LHCN-M2 (cell line): ENCODE data around the gene FZD7. TPM values are rescaled to one million over a fixed set of nuclear protein-coding genes. Genes with fewer than 3 reads are reported as not detected.

Experiments used
- DNase-seq: peaks from one replicate; pipeline ENCODE4 v3.0.0-alpha.2; 2012; ENCODE audit warnings: low read depth
- total RNA-seq: library from RNA; depleted of rRNA; stranded (reverse); fragments of >200 nt; gene quantifications from 2 replicates; pipeline ENCODE4 v1.2.3, GENCODE V29; 2014; rRNA removed

Gene FZD7
- total RNA-seq, 1 experiment from 2014 or later: 14.5 TPM

- DNase-seq: no peak
These were observed 33.2 kb downstream of the FZD7 start for GRCh38 chr2:202066875-202067274.

GRCh38 chr2:202067589-202067988, 33.9 kb downstream of the FZD7 start:
- DNase-seq: no peak

- no peak for DNase-seq
These were observed 35.8 kb downstream of the FZD7 start for GRCh38 chr2:202069170-202070067.

- no peak for DNase-seq
These were observed 37.5 kb downstream of the FZD7 start for GRCh38 chr2:202071107-202071506.

- no peak for DNase-seq
These were observed 38.6 kb downstream of the FZD7 start for GRCh38 chr2:202072226-202072625.

- DNase-seq: no peak
These were observed 39.2 kb downstream of the FZD7 start, which contains the start of gene KIAA2012 for GRCh38 chr2:202072737-202073401. TSS of gene KIAA2012 (plus strand) at chr2:202073255. CDS start at chr2:202073628, 373 bp downstream.

GRCh38 chr2:202074324-202074723, 40.7 kb downstream of the FZD7 start:
- no peak for DNase-seq

GRCh38 chr2:202079310-202079709, 45.7 kb downstream of the FZD7 start:
- DNase-seq: no peak

GRCh38 chr2:202084265-202084664, 50.6 kb downstream of the FZD7 start:
- DNase-seq: no peak

Other genes starting within 250 kb of the FZD7 start
- gene CDK15, start 227.3 kb upstream of the FZD7 start, total RNA-seq: 45.2 and 47.9 TPM in 2 replicates
- gene KIAA2012, start 39.4 kb downstream of the FZD7 start, total RNA-seq: not detected in 2 replicates
- 113 and 133 TPM in 2 replicates for gene SUMO1, start 204.7 kb downstream of the FZD7 start, total RNA-seq
- gene NOP58, start 231.9 kb downstream of the FZD7 start, total RNA-seq: 82.0 and 127 TPM in 2 replicates